ENCODE results near the gene FGD3. TPM values are rescaled to one million over a fixed set of nuclear protein-coding genes. Genes with fewer than 3 reads are reported as not detected.

FGD3 gene
- total RNA-seq, 1 experiment from 2014 or later: not detected

- DNase-seq (ENCODE audit: low spot score): peak; percentile 36
Measured at GRCh38 chr9:93071464-93071863, 124.1 kb downstream of the FGD3 start.

- DNase-seq (ENCODE audit: low spot score): peak; percentile 53
Measured at GRCh38 chr9:93072383-93072795, 125.1 kb downstream of the FGD3 start.

GRCh38 chr9:93076101-93076791 is 128.9 kb downstream of the FGD3 start:
- DNase-seq (ENCODE audit: low spot score): no peak

- no peak for DNase-seq (ENCODE audit: low spot score)
Measured at GRCh38 chr9:93076792-93077128, 129.4 kb downstream of the FGD3 start.

- DNase-seq (ENCODE audit: low spot score): no peak
Measured at GRCh38 chr9:93077367-93077766, 130.0 kb downstream of the FGD3 start.

- no peak for DNase-seq (ENCODE audit: low spot score)
Measured at GRCh38 chr9:93077811-93078210, 130.5 kb downstream of the FGD3 start.

- no peak for DNase-seq (ENCODE audit: low spot score)
Measured at GRCh38 chr9:93079371-93079770, 132.0 kb downstream of the FGD3 start.

GRCh38 chr9:93080406-93080805 is 133.1 kb downstream of the FGD3 start:
- DNase-seq (ENCODE audit: low spot score): no peak

GRCh38 chr9:93081081-93081529 is 133.8 kb downstream of the FGD3 start:
- DNase-seq (ENCODE audit: low spot score): peak; percentile 21

GRCh38 chr9:93081931-93082330 is 134.6 kb downstream of the FGD3 start:
- peak; percentile 68 for DNase-seq (ENCODE audit: low spot score)

GRCh38 chr9:93082841-93083411 is 135.6 kb downstream of the FGD3 start:
- DNase-seq (ENCODE audit: low spot score): no peak

- no peak for DNase-seq (ENCODE audit: low spot score)
Measured at GRCh38 chr9:93083592-93084470, 136.5 kb downstream of the FGD3 start.

- no peak for DNase-seq (ENCODE audit: low spot score)
Measured at GRCh38 chr9:93084471-93084881, 137.2 kb downstream of the FGD3 start.

GRCh38 chr9:93085676-93086075 is 138.4 kb downstream of the FGD3 start:
- no peak for DNase-seq (ENCODE audit: low spot score)

Other genes with a start within 250 kb of the FGD3 start
- gene BICD2, start 182.7 kb upstream of the FGD3 start, total RNA-seq (2014; rRNA removed; shearing (Covaris generic)): 18.3 and 24.3 TPM in 2 replicates
- gene ZNF484, start 69.5 kb upstream of the FGD3 start, total RNA-seq (2014; rRNA removed; shearing (Covaris generic)): 2.6 and 4.8 TPM in 2 replicates
- gene SUSD3, start 111.2 kb downstream of the FGD3 start, total RNA-seq (2014; rRNA removed; shearing (Covaris generic)): not detected in 2 replicates
- gene CARD19, start 148.7 kb downstream of the FGD3 start, total RNA-seq (2014; rRNA removed; shearing (Covaris generic)): 63.3 and 72.3 TPM in 2 replicates
- gene NINJ1, start 186.7 kb downstream of the FGD3 start, total RNA-seq (2014; rRNA removed; shearing (Covaris generic)): 83.4 and 87.3 TPM in 2 replicates
- gene WNK2, start 236.6 kb downstream of the FGD3 start, total RNA-seq (2014; rRNA removed; shearing (Covaris generic)): 0.02 TPM in 1 of 2 replicates, not detected in the other